Fibroblast of skin of right biceps (primary cell): ENCODE results near the gene TWNK.

Source experiments
- DNase-seq: peaks from one replicate; pipeline ENCODE4 v3.0.0-alpha.2; 2013

TWNK gene

GRCh38 chr10:100986952-100987684 lies at the start of gene TWNK, which contains the start of gene MRPL43:
TWNK (plus strand) TSS chr10:100987543; CDS start chr10:100988211, 668 bp downstream.
MRPL43 (minus strand) TSS chr10:100987497; CDS start chr10:100987443, 54 bp downstream.
- DNase-seq = peak; percentile 73

GRCh38 chr10:100939763-100940344 lies 47.5 kb upstream of the TWNK start:
- DNase-seq = peak; percentile 64

GRCh38 chr10:100942229-100942628 lies 45.1 kb upstream of the TWNK start:
- no peak for DNase-seq

GRCh38 chr10:100943508-100943907 lies 43.8 kb upstream of the TWNK start:
- no peak for DNase-seq

GRCh38 chr10:100945754-100946153 lies 41.6 kb upstream of the TWNK start:
- DNase-seq = no peak

GRCh38 chr10:100948916-100949315 lies 38.4 kb upstream of the TWNK start:
- DNase-seq = no peak

- no peak for DNase-seq
Measured at GRCh38 chr10:100960251-100960650, 27.1 kb upstream of the TWNK start.

GRCh38 chr10:100962351-100963080 lies 24.8 kb upstream of the TWNK start:
- DNase-seq = no peak

GRCh38 chr10:100963826-100964225 lies 23.5 kb upstream of the TWNK start:
- DNase-seq = no peak

- no peak for DNase-seq
Measured at GRCh38 chr10:100965820-100966219, 21.5 kb upstream of the TWNK start.

- no peak for DNase-seq
Measured at GRCh38 chr10:100966887-100967286, 20.5 kb upstream of the TWNK start.

- no peak for DNase-seq
Measured at GRCh38 chr10:100967332-100967731, 20.0 kb upstream of the TWNK start.

GRCh38 chr10:100968062-100968736 lies 19.1 kb upstream of the TWNK start:
- no peak for DNase-seq

GRCh38 chr10:100968863-100969186 lies 18.5 kb upstream of the TWNK start:
- DNase-seq = no peak

- DNase-seq = peak; percentile 16
Measured at GRCh38 chr10:100969187-100970075, 17.9 kb upstream of the TWNK start, which contains the start of gene SEMA4G. SEMA4G (plus strand) TSS chr10:100969504; CDS start chr10:100972913, 3,409 bp downstream.

- no peak for DNase-seq
Measured at GRCh38 chr10:100970076-100970913, 17.0 kb upstream of the TWNK start.

- no peak for DNase-seq
Measured at GRCh38 chr10:100970914-100971811, 16.2 kb upstream of the TWNK start.

- DNase-seq = no peak
Measured at GRCh38 chr10:100972115-100972903, 15.0 kb upstream of the TWNK start.

- no peak for DNase-seq
Measured at GRCh38 chr10:100972904-100973535, 14.3 kb upstream of the TWNK start.
